Endothelial cell of umbilical vein (primary cell): Measurements from ENCODE around the gene ZNF124.

Experiments
- CTCF ChIP-seq, 2 donors: IDR thresholded peaks; 1 replicate in 1 of 2; 2 replicates in 1 of 2; pipeline ENCODE4 v1.5.1; 2011; ENCODE audit warnings: low read length in 2 of 2, mild to moderate bottlenecking in 2 of 2, moderate library complexity in 2 of 2, control low read depth in 1 of 2, inconsistent platforms in 1 of 2, low read depth in 1 of 2; ENCODE audit not compliant: insufficient read depth in 1 of 2; ENCODE audit errors: extremely low read depth in 1 of 2
- EZH2 ChIP-seq: IDR thresholded peaks from 2 replicates; pipeline ENCODE4 v1.6.1; 2012; ENCODE audit warnings: borderline replicate concordance, low read depth, mild to moderate bottlenecking, moderate library complexity, low read length, inconsistent platforms; ENCODE audit not compliant: severe bottlenecking
- MAX ChIP-seq: IDR thresholded peaks from 2 replicates; pipeline ENCODE4 v1.6.1; 2011; ENCODE audit not compliant: insufficient read depth, insufficient read length
- POLR2A ChIP-seq: IDR thresholded peaks from 2 replicates; pipeline ENCODE4 v1.6.1; 2012; ENCODE audit warnings: low read depth, mild to moderate bottlenecking, control low read depth, low read length

GRCh38 chr1:247211339-247211738 lies 39.5 kb upstream of the ZNF124 start:
- TF ChIP-seq CTCF (IDR thresholded peaks at IDR 0.05; ENCODE audit: extremely low read depth in 1 of 2, insufficient read depth in 1 of 2, low read depth in 1 of 2, low read length in 2 of 2): no peak
- TF ChIP-seq POLR2A: no peak
- TF ChIP-seq EZH2: no peak
- TF ChIP-seq MAX: no peak
